ENCODE results near the gene VPS72. TPM values are rescaled to one million over a fixed set of nuclear protein-coding genes. Genes with fewer than 3 reads are reported as not detected.
A peak's percentile ranks its signal among the peaks of the same experiment; 100 is the strongest.

Gene VPS72
- total and polyA plus RNA-seq, 8 donors: 12.5 to 29.0 (median 23.7) TPM

DNA sequence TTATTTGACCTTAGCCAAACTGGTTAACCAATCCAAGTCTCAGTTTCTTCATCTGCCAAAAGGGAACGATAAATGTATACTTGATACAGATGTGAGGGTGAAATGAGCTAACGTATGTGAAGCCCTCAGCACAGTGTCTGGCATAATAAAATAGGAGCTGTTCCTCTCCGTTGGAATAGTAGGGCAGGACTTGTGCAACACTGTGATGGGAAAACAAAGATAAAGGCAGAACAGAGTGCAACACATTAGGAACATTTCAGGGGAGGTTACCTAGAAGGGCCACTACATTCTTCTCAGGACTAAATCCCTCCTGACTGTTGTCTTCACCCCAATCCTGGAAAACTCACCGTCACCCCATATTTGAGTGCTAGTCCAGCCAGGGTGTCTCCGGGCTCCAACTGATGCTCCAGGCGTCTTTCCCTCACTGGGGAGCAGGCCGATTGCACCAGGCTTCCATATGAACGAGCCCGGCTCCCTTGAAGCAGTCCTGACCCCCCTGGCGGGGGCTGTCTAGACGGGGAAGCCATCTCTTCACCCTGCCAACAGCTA is 25.2 kb downstream of the VPS72 start:
- ATAC-seq (peak in 3 of 4 donors; percentile 13 to 28 (median 24)), DNase-seq (peak in 2 of 6 donors; percentile 43 to 59), FAIRE-seq (no peak)
- 13 to 19% methylated on average over 11 of the region's 11 CpGs for WGBS, 2 donors
- Histone ChIP-seq H3K4me1 (peaks cover 7 to 13% (median 8%) of the 10 kb centered on the region in 3 donors), H3K9me3 (no peaks in the 10 kb centered on the region), H3K4me3 (peak overlapping the region; percentile 49 to 72 (median 67)), H3K36me3 (peaks cover 0 to 9% (median 0%) of the 10 kb centered on the region in 3 donors), H3K27me3 (no peaks in the 10 kb centered on the region), H3K27ac (peak overlapping the region in 2 of 4 donors; percentile 23 to 70)
- TF ChIP-seq, protein P1, sequence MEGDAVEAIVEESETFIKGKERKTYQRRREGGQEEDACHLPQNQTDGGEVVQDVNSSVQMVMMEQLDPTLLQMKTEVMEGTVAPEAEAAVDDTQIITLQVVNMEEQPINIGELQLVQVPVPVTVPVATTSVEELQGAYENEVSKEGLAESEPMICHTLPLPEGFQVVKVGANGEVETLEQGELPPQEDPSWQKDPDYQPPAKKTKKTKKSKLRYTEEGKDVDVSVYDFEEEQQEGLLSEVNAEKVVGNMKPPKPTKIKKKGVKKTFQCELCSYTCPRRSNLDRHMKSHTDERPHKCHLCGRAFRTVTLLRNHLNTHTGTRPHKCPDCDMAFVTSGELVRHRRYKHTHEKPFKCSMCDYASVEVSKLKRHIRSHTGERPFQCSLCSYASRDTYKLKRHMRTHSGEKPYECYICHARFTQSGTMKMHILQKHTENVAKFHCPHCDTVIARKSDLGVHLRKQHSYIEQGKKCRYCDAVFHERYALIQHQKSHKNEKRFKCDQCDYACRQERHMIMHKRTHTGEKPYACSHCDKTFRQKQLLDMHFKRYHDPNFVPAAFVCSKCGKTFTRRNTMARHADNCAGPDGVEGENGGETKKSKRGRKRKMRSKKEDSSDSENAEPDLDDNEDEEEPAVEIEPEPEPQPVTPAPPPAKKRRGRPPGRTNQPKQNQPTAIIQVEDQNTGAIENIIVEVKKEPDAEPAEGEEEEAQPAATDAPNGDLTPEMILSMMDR (IDR thresholded peaks at IDR 0.05): no peak
- intact Hi-C loops (cut with DNase I): no loop called here

DNA sequence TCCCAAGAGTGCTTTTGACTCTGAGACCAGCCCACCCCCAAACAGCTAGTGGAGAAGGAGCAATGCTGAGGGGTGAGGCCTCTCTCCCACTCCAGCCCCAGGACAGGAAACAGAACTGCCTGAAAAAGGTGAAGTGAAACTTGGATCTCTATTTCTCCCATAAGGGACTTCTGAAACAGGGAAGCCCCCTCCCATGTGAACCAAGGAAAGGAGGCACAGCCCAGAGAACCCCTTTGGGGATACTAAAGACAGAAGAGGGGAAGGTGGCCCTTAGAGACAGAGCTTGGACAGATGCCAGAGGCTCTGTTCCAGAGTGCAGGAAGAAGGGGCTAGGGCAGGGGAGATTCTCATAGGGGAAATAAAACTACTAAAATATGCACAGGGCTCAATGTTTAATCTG is 30.6 kb downstream of the VPS72 start:
- Histone ChIP-seq H3K27ac (no peak overlapping the region), H3K4me3 (no peak overlapping the region), H3K4me1 (peaks cover 0 to 2% (median 0%) of the 10 kb centered on the region in 3 donors), H3K9me3 (no peaks in the 10 kb centered on the region), H3K27me3 (no peaks in the 10 kb centered on the region), H3K36me3 (peaks cover 0 to 21% (median 0%) of the 10 kb centered on the region in 3 donors)
- DNase-seq (no peak), ATAC-seq (no peak), FAIRE-seq (no peak)
- intact Hi-C loops (cut with DNase I): loop anchor here in 2 of 3 donors (10.0 kb wide), 2 partner anchors 65 to 135 kb away; no protein-coding TSS in a partner anchor
- TF ChIP-seq, protein P1 (IDR thresholded peaks at IDR 0.05): no peak

DNA sequence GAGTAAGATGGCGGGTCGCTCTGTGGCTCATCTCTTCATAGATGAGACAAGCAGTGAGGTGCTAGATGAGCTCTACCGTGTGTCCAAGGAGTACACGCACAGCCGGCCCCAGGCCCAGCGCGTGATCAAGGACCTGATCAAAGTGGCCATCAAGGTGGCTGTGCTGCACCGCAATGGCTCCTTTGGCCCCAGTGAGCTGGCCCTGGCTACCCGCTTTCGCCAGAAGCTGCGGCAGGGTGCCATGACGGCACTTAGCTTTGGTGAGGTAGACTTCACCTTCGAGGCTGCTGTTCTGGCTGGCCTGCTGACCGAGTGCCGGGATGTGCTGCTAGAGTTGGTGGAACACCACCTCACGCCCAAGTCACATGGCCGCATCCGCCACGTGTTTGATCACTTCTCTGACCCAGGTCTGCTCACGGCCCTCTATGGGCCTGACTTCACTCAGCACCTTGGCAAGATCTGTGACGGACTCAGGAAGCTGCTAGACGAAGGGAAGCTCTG is 31.2 kb downstream of the VPS72 start:
- TF ChIP-seq, protein P1 (IDR thresholded peaks at IDR 0.05): no peak
- peaks cover 0 to 21% (median 0%) of the 10 kb centered on the region in 3 donors for H3K36me3 ChIP-seq
- WGBS, 2 donors: 89 to 90% methylated on average over 22 of the region's 22 CpGs
- ATAC-seq (no peak), DNase-seq (peak in 1 of 6 donors; percentile 68), FAIRE-seq (no peak)
- H3K27me3 ChIP-seq: no peaks in the 10 kb centered on the region
- H3K4me3 ChIP-seq: no peak overlapping the region
- H3K4me1 ChIP-seq: no peaks in the 10 kb centered on the region
- intact Hi-C loops (cut with DNase I): loop anchor here in 2 of 3 donors (10.0 kb wide), 2 partner anchors 64 to 134 kb away; no protein-coding TSS in a partner anchor
- no peaks in the 10 kb centered on the region for H3K9me3 ChIP-seq
- no peak overlapping the region for H3K27ac ChIP-seq

DNA sequence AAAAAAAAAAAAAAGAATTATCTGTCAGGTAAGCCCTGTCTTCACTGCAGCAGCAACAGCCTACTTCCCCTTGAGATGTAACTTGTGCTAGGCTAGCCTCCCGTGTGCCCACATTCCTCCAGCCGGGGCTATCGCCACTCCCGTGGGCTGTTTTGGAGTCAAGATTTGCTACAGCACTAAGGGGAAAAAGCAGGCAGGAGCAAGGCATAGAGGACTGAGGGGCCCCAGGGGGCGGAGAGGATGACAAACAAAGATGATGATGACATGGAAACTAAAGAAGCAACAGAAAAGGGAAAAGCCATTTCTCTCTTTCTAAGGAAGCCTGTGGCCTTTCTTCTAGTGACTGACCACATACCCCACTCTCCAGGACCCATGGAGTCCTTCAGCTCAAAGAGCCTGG is 31.7 kb downstream of the VPS72 start:
- FAIRE-seq (no peak), ATAC-seq (no peak), DNase-seq (no peak)
- H3K4me1 ChIP-seq: no peaks in the 10 kb centered on the region
- no peaks in the 10 kb centered on the region for H3K9me3 ChIP-seq
- TF ChIP-seq, protein P1 (IDR thresholded peaks at IDR 0.05): no peak
- no peaks in the 10 kb centered on the region for H3K27me3 ChIP-seq
- no peak overlapping the region for H3K27ac ChIP-seq
- H3K36me3 ChIP-seq: peaks cover 0 to 21% (median 0%) of the 10 kb centered on the region in 3 donors
- H3K4me3 ChIP-seq: no peak overlapping the region
- intact Hi-C loops (cut with DNase I): loop anchor here in 2 of 3 donors (10.0 kb wide), 2 partner anchors 64 to 134 kb away; no protein-coding TSS in a partner anchor
- 81 to 90% methylated on average over 5 of the region's 5 CpGs for WGBS, 2 donors

DNA sequence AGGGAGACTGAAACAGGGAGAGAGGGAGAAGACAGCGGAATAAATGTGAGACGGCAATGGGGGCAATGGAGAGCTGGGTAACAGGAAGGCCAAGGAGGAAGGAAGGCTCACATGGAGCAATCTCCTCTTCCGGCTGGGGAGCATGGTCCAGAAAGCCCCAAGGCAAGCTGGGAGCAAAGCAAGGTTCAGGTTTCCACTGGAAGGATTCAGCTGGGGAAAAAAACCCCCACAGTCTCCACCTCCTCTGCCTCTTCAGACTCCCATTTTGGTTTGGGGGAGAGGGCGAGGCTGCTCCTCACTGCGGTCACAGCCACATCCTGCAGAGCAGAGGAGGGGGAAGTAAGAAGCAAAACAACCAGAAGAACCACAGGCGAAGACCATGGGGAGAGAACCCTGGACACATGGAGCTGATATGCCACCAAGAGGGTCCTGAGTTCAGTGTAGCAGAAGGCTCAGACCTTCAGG is 32.9 kb downstream of the VPS72 start:
- Histone ChIP-seq H3K4me3 (peak overlapping the region in 1 of 4 donors; percentile 26), H3K27me3 (no peaks in the 10 kb centered on the region), H3K36me3 (peaks cover 0 to 21% (median 0%) of the 10 kb centered on the region in 3 donors), H3K9me3 (no peaks in the 10 kb centered on the region), H3K27ac (peak overlapping the region in 1 of 4 donors; percentile 15), H3K4me1 (no peaks in the 10 kb centered on the region)
- 82 to 89% methylated on average over 6 of the region's 6 CpGs for WGBS, 2 donors
- FAIRE-seq (no peak), ATAC-seq (peak in 2 of 4 donors; percentile 16 to 47), DNase-seq (no peak)
- intact Hi-C loops (cut with DNase I): loop anchor here in 2 of 3 donors (10.0 kb wide), 2 partner anchors 62 to 132 kb away; no protein-coding TSS in a partner anchor
- TF ChIP-seq, protein P1 (IDR thresholded peaks at IDR 0.05): no peak
